ENCODE results near the gene ARL15.
A peak's percentile ranks its signal among the peaks of the same experiment; 100 is the strongest.

The ARL15 gene

GRCh38 chr5:54341971-54342370 is 31.6 kb upstream of the ARL15 start:
- no peak overlapping the region for H3K4me3 ChIP-seq (ENCODE audit: low read length)
- TF ChIP-seq, protein P1, sequence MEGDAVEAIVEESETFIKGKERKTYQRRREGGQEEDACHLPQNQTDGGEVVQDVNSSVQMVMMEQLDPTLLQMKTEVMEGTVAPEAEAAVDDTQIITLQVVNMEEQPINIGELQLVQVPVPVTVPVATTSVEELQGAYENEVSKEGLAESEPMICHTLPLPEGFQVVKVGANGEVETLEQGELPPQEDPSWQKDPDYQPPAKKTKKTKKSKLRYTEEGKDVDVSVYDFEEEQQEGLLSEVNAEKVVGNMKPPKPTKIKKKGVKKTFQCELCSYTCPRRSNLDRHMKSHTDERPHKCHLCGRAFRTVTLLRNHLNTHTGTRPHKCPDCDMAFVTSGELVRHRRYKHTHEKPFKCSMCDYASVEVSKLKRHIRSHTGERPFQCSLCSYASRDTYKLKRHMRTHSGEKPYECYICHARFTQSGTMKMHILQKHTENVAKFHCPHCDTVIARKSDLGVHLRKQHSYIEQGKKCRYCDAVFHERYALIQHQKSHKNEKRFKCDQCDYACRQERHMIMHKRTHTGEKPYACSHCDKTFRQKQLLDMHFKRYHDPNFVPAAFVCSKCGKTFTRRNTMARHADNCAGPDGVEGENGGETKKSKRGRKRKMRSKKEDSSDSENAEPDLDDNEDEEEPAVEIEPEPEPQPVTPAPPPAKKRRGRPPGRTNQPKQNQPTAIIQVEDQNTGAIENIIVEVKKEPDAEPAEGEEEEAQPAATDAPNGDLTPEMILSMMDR (IDR thresholded peaks at IDR 0.05; ENCODE audit: insufficient read depth, low read depth, low read length, missing control alignments) = no peak

GRCh38 chr5:54337523-54337922 is 27.1 kb upstream of the ARL15 start:
- H3K4me3 ChIP-seq (ENCODE audit: low read length) = no peak overlapping the region
- TF ChIP-seq, protein P1 (IDR thresholded peaks at IDR 0.05; ENCODE audit: insufficient read depth, low read depth, low read length, missing control alignments) = no peak
- DNase-seq (ENCODE audit: low read depth) = no peak

More at GRCh38 chr5:54341971-54342370, 31.6 kb upstream of the ARL15 start:
- no peak for DNase-seq (ENCODE audit: low read depth)

GRCh38 chr5:54332720-54333119 is 22.3 kb upstream of the ARL15 start:
- TF ChIP-seq, protein P1 (IDR thresholded peaks at IDR 0.05; ENCODE audit: insufficient read depth, low read depth, low read length, missing control alignments) = no peak
- no peak for DNase-seq (ENCODE audit: low read depth)
- no peak overlapping the region for H3K4me3 ChIP-seq (ENCODE audit: low read length)

DNA sequence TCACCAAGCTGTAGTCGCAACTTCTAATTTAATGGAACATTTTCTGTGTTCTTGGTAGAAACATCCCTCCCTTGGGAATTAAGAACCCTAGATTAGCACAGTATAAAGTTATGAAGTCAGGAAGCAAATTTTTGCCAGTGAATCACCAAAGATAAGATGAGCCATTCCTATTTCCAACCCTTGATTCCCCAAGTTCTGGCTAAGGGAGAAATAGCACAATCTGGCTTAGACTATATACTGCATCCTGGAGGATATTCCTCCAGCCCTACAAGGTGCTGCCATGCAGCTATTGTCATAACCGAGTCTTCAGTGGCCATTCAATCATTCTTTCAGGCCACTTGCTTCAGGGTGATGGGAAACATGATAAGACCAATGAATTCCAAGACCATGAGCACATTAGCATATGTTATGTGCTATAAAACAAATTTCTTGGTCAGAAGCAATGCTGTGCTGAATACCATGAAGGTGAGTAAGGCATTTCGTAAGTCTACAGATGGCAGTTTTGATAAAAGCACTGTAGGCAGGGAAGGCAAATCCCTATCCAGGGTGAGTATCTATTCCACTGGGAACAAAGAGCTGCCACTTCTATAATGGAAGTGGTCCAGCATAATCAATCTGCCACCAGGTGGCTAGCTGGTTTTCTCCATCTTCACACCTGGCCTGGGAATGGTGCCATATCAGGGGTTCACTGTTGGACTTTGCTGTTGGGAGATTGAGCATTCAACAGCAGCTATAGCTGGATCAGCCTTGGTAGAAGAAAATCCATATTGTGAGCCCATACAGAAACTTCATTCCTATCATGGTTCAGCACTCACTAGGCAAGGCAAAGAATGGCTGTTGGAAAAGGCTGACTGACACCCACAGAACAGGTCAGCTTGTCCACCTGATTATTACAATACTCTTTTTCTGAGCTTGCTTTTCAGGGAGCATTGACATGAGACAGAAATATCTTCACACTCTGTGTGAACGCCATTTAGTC is 19.6 kb upstream of the ARL15 start:
- DNase-seq (ENCODE audit: low read depth) = peak; percentile 83
- no peak overlapping the region for H3K4me3 ChIP-seq (ENCODE audit: low read length)
- TF ChIP-seq, protein P1 (IDR thresholded peaks at IDR 0.05; ENCODE audit: insufficient read depth, low read depth, low read length, missing control alignments) = no peak

GRCh38 chr5:54326662-54327270 is 16.4 kb upstream of the ARL15 start:
- no peak overlapping the region for H3K4me3 ChIP-seq (ENCODE audit: low read length)
- TF ChIP-seq, protein P1 (IDR thresholded peaks at IDR 0.05; ENCODE audit: insufficient read depth, low read depth, low read length, missing control alignments) = no peak
- DNase-seq (ENCODE audit: low read depth) = no peak

DNA sequence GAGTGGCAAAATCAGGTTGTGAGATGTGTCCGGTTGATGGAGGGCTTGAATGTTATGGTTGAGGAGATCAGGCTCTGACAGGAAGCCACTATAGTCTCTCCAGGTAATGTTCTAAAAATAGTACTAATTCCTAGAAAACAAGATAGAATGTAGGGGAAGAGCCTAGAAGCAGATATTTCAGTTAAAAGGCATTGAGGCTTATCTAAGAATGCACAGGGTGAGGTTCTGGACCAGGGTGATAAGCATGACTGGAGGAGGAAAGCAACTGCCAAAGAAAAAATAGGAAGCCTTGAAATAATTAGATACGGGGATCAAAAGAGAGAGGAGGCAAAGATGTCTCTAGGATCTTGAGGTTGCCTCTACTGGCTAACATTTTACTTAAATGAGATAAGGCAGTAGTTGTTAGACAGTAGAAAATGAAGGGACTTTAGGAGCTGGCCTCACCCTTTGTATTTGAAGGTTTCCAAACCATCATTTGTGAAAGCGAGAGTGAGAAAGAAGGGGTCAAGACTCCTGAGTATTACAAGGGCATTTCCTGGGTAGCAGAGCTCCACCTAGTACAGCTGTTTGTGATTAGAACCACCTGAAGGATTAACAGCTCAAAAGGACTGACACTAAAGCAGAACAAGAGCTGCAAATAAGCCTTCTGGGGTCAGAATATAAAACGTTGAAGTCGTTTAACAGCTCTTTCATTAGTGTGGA is 15.4 kb upstream of the ARL15 start:
- TF ChIP-seq, protein P1 (IDR thresholded peaks at IDR 0.05; ENCODE audit: insufficient read depth, low read depth, low read length, missing control alignments) = no peak
- no peak for DNase-seq (ENCODE audit: low read depth)
- no peak overlapping the region for H3K4me3 ChIP-seq (ENCODE audit: low read length)
